ENCODE results near the gene IFT20. TPM values are rescaled to one million over a fixed set of nuclear protein-coding genes. Genes with fewer than 3 reads are reported as not detected.

Gene IFT20
- polyA plus RNA-seq, 1 donor (not counting 4 experiments of a cell fraction or from before 2014, with no cell fraction given) = 28.7 TPM

DNA sequence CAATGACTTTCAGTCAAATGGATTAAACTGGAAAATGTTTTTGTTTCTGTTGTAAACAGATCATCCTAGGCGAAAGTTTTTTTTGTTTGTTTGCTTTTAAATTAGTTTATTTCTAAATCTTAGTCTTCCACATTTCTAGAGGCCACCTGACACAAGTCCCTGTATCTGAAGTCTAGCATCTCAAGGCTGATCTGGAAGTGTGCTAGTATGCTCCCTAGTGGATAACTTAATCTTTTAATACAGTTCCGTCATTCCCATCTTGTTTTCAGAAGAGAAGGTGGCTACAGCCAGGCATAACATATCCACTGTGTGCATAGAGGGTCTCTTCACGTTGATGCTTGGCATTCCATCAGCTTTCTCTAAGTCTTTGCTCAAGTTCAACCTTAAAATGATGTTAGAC lies 7.6 kb downstream of the IFT20 start:
- H3K4me1 ChIP-seq (ENCODE audit: control insufficient read depth, extremely low read depth, insufficient read depth, low read length) = peaks cover 14% of the 10 kb centered on the region
- dilution Hi-C loops (cut with MboI; ENCODE audit: extremely low pct_ligation_motif_present, low sequenced_read_pairs) = no loop called here
- H3K4me3 ChIP-seq (ENCODE audit: control insufficient read depth in 2 of 3, extremely low read depth in 1 of 3, insufficient read depth in 2 of 3, low read depth in 1 of 3, low read length in 3 of 3) = no peak overlapping the region
- no peak overlapping the region for H3K27ac ChIP-seq (ENCODE audit: control insufficient read depth, insufficient read depth, low read length)
- H3K36me3 ChIP-seq (ENCODE audit: control insufficient read depth in 2 of 2, extremely low read depth in 1 of 2, insufficient read depth in 2 of 2, low read length in 2 of 2) = peaks cover 14% of the 10 kb centered on the region in 2 experiments
- H3K79me2 ChIP-seq (ENCODE audit: control insufficient read depth, insufficient read depth, low read length) = peaks cover 13% of the 10 kb centered on the region
- H2AFZ ChIP-seq (ENCODE audit: control insufficient read depth, low read length) = no peak overlapping the region
- H4K20me1 ChIP-seq (ENCODE audit: control insufficient read depth, extremely low read depth, insufficient read depth, low read length) = no peaks in the 10 kb centered on the region
- no peak overlapping the region for H3K9ac ChIP-seq (ENCODE audit: control insufficient read depth, extremely low read depth, insufficient read depth, low read length)
- no peak overlapping the region for H3K4me2 ChIP-seq (ENCODE audit: control insufficient read depth, extremely low read depth, insufficient read depth, low read depth, low read length)
- H3K9me1 ChIP-seq (ENCODE audit: control insufficient read depth, extremely low read depth, insufficient read depth, low read length) = peaks cover 2% of the 10 kb centered on the region
- no peaks in the 10 kb centered on the region for H3K27me3 ChIP-seq (ENCODE audit: control insufficient read depth, extremely low read depth, insufficient read depth, low read length)
- DNase-seq (ENCODE audit: low read depth, low spot score) (no peak), FAIRE-seq (no peak)
- TF ChIP-seq, protein P1, sequence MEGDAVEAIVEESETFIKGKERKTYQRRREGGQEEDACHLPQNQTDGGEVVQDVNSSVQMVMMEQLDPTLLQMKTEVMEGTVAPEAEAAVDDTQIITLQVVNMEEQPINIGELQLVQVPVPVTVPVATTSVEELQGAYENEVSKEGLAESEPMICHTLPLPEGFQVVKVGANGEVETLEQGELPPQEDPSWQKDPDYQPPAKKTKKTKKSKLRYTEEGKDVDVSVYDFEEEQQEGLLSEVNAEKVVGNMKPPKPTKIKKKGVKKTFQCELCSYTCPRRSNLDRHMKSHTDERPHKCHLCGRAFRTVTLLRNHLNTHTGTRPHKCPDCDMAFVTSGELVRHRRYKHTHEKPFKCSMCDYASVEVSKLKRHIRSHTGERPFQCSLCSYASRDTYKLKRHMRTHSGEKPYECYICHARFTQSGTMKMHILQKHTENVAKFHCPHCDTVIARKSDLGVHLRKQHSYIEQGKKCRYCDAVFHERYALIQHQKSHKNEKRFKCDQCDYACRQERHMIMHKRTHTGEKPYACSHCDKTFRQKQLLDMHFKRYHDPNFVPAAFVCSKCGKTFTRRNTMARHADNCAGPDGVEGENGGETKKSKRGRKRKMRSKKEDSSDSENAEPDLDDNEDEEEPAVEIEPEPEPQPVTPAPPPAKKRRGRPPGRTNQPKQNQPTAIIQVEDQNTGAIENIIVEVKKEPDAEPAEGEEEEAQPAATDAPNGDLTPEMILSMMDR (optimal IDR thresholded peaks at IDR 0.05 in 1 of 3, IDR thresholded peaks at IDR 0.05 in 1 of 3, conservative IDR thresholded peaks at IDR 0.05 in 1 of 3; ENCODE audit: extremely low read depth in 1 of 3, insufficient read depth in 2 of 3, low read length in 3 of 3) = no peak
- no peak for TF ChIP-seq EZH2 (IDR thresholded peaks at IDR 0.05; ENCODE audit: low read length)
- no peaks in the 10 kb centered on the region for H3K9me3 ChIP-seq (ENCODE audit: control insufficient read depth, low read depth, low read length)

DNA sequence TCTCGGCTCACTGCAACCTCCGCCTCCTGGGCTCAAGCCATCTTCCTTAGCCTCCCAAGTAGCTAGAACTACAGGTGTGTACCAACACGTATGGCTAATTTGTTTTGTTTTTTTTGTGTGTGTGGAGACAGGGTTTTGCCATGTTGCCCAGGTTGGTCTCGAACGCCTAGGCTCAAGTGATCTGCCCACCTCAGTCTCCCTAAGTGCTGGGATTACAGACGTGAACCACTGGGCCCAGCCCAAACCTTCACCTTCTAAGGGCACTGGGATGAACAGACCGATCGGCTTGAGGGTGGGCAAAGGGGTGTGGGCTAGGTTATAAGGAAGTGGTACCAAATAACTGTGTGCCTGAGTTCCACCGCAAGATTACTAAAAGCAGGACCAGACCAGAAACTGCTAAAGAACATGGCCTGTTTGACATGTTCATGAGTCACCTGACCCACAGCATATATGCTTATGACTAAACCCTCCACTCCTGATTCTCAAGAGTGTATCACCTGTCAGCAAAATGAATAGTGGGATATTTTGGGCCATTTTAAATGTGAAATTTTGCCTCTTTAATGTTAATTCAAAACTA lies 8.2 kb downstream of the IFT20 start:
- H4K20me1 ChIP-seq (ENCODE audit: control insufficient read depth, extremely low read depth, insufficient read depth, low read length) = no peaks in the 10 kb centered on the region
- H3K27ac ChIP-seq (ENCODE audit: control insufficient read depth, insufficient read depth, low read length) = no peak overlapping the region
- no peak overlapping the region for H3K9ac ChIP-seq (ENCODE audit: control insufficient read depth, extremely low read depth, insufficient read depth, low read length)
- peaks cover 2% of the 10 kb centered on the region for H3K9me1 ChIP-seq (ENCODE audit: control insufficient read depth, extremely low read depth, insufficient read depth, low read length)
- TF ChIP-seq, protein P1 (optimal IDR thresholded peaks at IDR 0.05 in 1 of 3, IDR thresholded peaks at IDR 0.05 in 1 of 3, conservative IDR thresholded peaks at IDR 0.05 in 1 of 3; ENCODE audit: extremely low read depth in 1 of 3, insufficient read depth in 2 of 3, low read length in 3 of 3) = no peak
- no peak for TF ChIP-seq EZH2 (IDR thresholded peaks at IDR 0.05; ENCODE audit: low read length)
- H3K27me3 ChIP-seq (ENCODE audit: control insufficient read depth, extremely low read depth, insufficient read depth, low read length) = no peaks in the 10 kb centered on the region
- no peaks in the 10 kb centered on the region for H3K9me3 ChIP-seq (ENCODE audit: control insufficient read depth, low read depth, low read length)
- DNase-seq (ENCODE audit: low read depth, low spot score) (no peak), FAIRE-seq (peak; percentile 52)
- H3K79me2 ChIP-seq (ENCODE audit: control insufficient read depth, insufficient read depth, low read length) = peaks cover 17% of the 10 kb centered on the region
- peaks cover 14% of the 10 kb centered on the region in 2 experiments for H3K36me3 ChIP-seq (ENCODE audit: control insufficient read depth in 2 of 2, extremely low read depth in 1 of 2, insufficient read depth in 2 of 2, low read length in 2 of 2)
- no peak overlapping the region for H2AFZ ChIP-seq (ENCODE audit: control insufficient read depth, low read length)
- dilution Hi-C loops (cut with MboI; ENCODE audit: extremely low pct_ligation_motif_present, low sequenced_read_pairs) = no loop called here
- H3K4me3 ChIP-seq (ENCODE audit: control insufficient read depth in 2 of 3, extremely low read depth in 1 of 3, insufficient read depth in 2 of 3, low read depth in 1 of 3, low read length in 3 of 3) = no peak overlapping the region
- peaks cover 14% of the 10 kb centered on the region for H3K4me1 ChIP-seq (ENCODE audit: control insufficient read depth, extremely low read depth, insufficient read depth, low read length)
- no peak overlapping the region for H3K4me2 ChIP-seq (ENCODE audit: control insufficient read depth, extremely low read depth, insufficient read depth, low read depth, low read length)

Measured in keratinocyte (primary cell).